ENCODE measurements around the gene ICA1L. TPM values are rescaled to one million over a fixed set of nuclear protein-coding genes. Genes with fewer than 3 reads are reported as not detected.
A peak's percentile ranks its signal among the peaks of the same experiment; 100 is the strongest.

Gene ICA1L
- total and polyA plus RNA-seq, 2 of the 8 experiments (the other 6 are each of a cell fraction or from before 2014, with no cell fraction given): 1.1 to 3.4 TPM

- peak; percentile 31 to 70; a peak in 2 of 4 replicates for TF ChIP-seq SIN3A (conservative IDR thresholded peaks at IDR 0.05 in 1 of 2, IDR thresholded peaks at IDR 0.05 in 1 of 2; ENCODE audit: low read depth in 1 of 2, low read length in 2 of 2)
- no peak for TF ChIP-seq ZNF274 (IDR thresholded peaks at IDR 0.05; ENCODE audit: borderline replicate concordance, extremely low read depth, low read length)
Observed at GRCh38 chr2:202870431-202871299, 901 bp downstream of the ICA1L start (continued).
